SK-N-SH treated with all-trans-retinoic acid at 6 μM for 48 hours (cell line): ENCODE results near the gene SYTL2.

Experiments used
- ARNTL ChIP-seq: fragments of 450-650 bp; formaldehyde crosslinking; IDR thresholded peaks from 2 replicates; pipeline ENCODE4 v1.5.0; 2020; ENCODE audit warnings: low read depth, mild to moderate bottlenecking, moderate library complexity, borderline replicate concordance
- CSRNP3 ChIP-seq: fragments of 250-450 bp; sonication (Bioruptor Pico); IDR thresholded peaks from 2 replicates; pipeline ENCODE4 v1.5.1; 2021; ENCODE audit warnings: mild to moderate bottlenecking, moderate library complexity
- GLIS3 ChIP-seq: fragments of 250-450 bp; sonication (Bioruptor Pico); IDR thresholded peaks from 2 replicates; pipeline ENCODE4 v1.5.0; 2020; ENCODE audit warnings: mild to moderate bottlenecking, moderate library complexity
- ISL1 ChIP-seq: fragments of 250-450 bp; sonication (Bioruptor Pico); IDR thresholded peaks from 2 replicates; pipeline ENCODE4 v2.1.2; 2022; ENCODE audit warnings: mild to moderate bottlenecking, moderate library complexity
- OSR1 ChIP-seq: fragments of 250-450 bp; sonication (Bioruptor Pico); IDR thresholded peaks from 2 replicates; pipeline ENCODE4 v1.8.0; 2022; ENCODE audit warnings: moderate library complexity, mild to moderate bottlenecking, inconsistent platforms
- PATZ1 ChIP-seq: fragments of 250-450 bp; sonication (Bioruptor Pico); IDR thresholded peaks from 2 replicates; pipeline ENCODE4 v1.8.0; 2020; ENCODE audit warnings: mild to moderate bottlenecking, moderate library complexity, borderline replicate concordance
- PPARA ChIP-seq: fragments of 250-450 bp; sonication (Bioruptor Pico); IDR thresholded peaks from 2 replicates; pipeline ENCODE4 v1.5.0; 2020; ENCODE audit warnings: mild to moderate bottlenecking, borderline replicate concordance
- RARB ChIP-seq: fragments of 250-450 bp; sonication (Bioruptor Pico); IDR thresholded peaks from 2 replicates; pipeline ENCODE4 v1.8.0; 2021; ENCODE audit warnings: mild to moderate bottlenecking, moderate library complexity
- SNAI2 ChIP-seq: fragments of 250-450 bp; sonication (Bioruptor Pico); IDR thresholded peaks from 2 replicates; pipeline ENCODE4 v1.5.0; 2020; ENCODE audit warnings: mild to moderate bottlenecking, moderate library complexity
- TCF4 ChIP-seq: fragments of 250-450 bp; sonication (Bioruptor Pico); IDR thresholded peaks from 2 replicates; pipeline ENCODE4 v1.8.0; 2021; ENCODE audit warnings: mild to moderate bottlenecking, moderate library complexity, borderline replicate concordance
- TOX ChIP-seq: fragments of 250-450 bp; sonication (Bioruptor Pico); IDR thresholded peaks from 2 replicates; pipeline ENCODE4 v1.8.0; 2021; ENCODE audit warnings: mild to moderate bottlenecking, moderate library complexity, borderline replicate concordance
- ZFP3 ChIP-seq: fragments of 250-450 bp; sonication (Bioruptor Pico); IDR thresholded peaks from 2 replicates; pipeline ENCODE4 v1.5.0; 2020; ENCODE audit warnings: mild to moderate bottlenecking, moderate library complexity
- ZFP30 ChIP-seq: fragments of 450-650 bp; formaldehyde crosslinking; IDR thresholded peaks from 2 replicates; pipeline ENCODE4 v1.5.0; 2022; ENCODE audit warnings: mild to moderate bottlenecking, moderate library complexity
- TF ChIP-seq, protein P1 (sequence below): fragments of 250-450 bp; sonication (Bioruptor Pico); IDR thresholded peaks from 2 replicates; pipeline ENCODE4 v1.5.1; 2020; ENCODE audit warnings: low read depth, mild to moderate bottlenecking, moderate library complexity

DNA sequence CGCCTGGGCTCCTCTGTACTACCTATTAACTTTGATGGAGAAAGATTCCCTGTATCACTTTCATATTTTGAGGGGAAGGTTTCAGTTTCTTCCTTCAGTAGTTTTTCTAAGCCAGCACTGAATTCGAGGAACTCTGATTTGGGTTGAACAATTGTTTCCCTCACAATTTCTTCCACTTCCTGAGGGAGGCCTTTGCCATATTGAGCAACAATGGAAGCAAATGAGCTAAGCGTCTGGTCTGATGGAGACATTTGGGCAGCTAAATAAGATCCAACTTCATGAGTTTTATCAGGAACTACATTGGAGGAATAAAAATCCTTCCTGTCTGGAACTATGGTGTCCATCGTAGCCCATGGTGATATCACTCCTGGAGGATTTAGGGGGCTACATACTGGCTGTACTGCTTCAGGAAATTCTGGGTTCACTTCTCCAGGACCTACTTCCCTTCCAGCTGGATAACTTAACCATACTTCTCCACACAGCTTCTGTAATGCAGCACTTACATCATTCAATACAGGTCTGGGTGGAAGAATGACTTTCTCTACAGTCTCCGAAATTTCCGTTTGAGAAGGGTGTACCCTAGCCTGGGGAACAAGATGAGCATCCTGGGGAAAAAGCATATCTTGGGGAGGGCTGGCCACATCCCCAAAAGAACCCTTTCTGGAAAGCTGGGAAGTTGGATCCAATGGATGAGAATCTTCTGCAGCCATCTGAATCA lies 86.0 kb downstream of the SYTL2 start:
- no peak for TF ChIP-seq GLIS3 (CRISPR knock-in tag)
- TF ChIP-seq ZFP3 (CRISPR knock-in tag): no peak
- no peak for TF ChIP-seq ARNTL (CRISPR knock-in tag)
- TF ChIP-seq TOX: no peak
- TF ChIP-seq, protein P1, sequence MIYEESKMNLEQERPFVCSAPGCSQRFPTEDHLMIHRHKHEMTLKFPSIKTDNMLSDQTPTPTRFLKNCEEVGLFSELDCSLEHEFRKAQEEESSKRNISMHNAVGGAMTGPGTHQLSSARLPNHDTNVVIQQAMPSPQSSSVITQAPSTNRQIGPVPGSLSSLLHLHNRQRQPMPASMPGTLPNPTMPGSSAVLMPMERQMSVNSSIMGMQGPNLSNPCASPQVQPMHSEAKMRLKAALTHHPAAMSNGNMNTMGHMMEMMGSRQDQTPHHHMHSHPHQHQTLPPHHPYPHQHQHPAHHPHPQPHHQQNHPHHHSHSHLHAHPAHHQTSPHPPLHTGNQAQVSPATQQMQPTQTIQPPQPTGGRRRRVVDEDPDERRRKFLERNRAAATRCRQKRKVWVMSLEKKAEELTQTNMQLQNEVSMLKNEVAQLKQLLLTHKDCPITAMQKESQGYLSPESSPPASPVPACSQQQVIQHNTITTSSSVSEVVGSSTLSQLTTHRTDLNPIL (CRISPR knock-in tag): no peak
- TF ChIP-seq ZFP30 (CRISPR knock-in tag): no peak
- TF ChIP-seq CSRNP3: no peak
- TF ChIP-seq RARB (CRISPR knock-in tag): no peak
- TF ChIP-seq SNAI2 (CRISPR knock-in tag): no peak
- no peak for TF ChIP-seq TCF4 (CRISPR knock-in tag)
- no peak for TF ChIP-seq PATZ1
- no peak for TF ChIP-seq ISL1 (CRISPR knock-in tag)
- TF ChIP-seq PPARA (CRISPR knock-in tag): no peak
- no peak for TF ChIP-seq OSR1 (CRISPR knock-in tag)
